ENCODE measurements around the gene ERF.

The ERF gene

DNA sequence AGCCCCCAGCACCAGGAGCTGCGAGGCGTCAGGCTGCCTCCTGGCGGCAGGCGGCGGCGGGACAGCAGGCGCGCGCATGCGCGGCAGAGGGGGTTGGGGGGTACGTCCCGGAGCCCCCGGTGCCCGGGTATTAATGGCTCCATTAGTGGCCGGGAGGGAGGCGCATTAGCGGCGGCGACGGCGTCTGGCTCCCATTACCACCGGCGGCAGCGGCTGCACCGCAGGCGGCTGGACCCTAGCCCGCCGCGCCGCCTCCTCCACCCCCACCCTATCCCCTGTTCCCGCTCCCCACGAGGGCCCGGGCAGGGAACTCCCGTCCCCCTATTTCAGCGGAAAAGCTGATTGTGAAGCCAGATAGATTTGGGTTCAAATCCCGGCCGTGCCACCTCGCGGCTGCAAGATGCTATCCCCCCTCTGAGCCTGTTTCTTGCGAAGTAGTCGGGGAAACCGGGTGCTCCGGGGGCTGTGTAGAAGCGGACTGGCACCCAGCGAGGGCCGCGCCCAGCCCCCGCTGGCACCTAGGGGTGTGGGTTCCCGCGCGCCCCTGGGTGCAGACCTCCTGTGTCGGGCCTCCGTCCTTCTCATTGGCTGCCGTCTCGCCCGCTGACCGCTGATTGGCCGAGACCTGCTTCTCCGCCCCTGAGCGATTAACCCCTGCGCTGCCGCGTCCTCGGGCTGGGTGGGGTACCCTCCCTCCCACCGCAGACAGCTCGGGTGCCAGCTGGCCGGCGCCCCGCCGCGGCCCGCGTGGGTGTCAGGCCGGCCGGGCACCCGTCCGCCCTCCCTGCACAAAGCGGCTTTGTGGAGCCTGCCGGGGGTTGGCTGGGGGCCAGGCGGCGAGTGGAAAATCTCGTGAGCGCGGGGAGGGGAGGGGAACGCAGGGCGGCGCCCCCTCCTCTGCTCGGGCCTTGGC lies 25.2 kb upstream of the ERF start:
- DNase-seq (ENCODE audit: low read depth), result peak; percentile 88
- TF ChIP-seq, protein P1, sequence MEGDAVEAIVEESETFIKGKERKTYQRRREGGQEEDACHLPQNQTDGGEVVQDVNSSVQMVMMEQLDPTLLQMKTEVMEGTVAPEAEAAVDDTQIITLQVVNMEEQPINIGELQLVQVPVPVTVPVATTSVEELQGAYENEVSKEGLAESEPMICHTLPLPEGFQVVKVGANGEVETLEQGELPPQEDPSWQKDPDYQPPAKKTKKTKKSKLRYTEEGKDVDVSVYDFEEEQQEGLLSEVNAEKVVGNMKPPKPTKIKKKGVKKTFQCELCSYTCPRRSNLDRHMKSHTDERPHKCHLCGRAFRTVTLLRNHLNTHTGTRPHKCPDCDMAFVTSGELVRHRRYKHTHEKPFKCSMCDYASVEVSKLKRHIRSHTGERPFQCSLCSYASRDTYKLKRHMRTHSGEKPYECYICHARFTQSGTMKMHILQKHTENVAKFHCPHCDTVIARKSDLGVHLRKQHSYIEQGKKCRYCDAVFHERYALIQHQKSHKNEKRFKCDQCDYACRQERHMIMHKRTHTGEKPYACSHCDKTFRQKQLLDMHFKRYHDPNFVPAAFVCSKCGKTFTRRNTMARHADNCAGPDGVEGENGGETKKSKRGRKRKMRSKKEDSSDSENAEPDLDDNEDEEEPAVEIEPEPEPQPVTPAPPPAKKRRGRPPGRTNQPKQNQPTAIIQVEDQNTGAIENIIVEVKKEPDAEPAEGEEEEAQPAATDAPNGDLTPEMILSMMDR (conservative IDR thresholded peaks at IDR 0.05; ENCODE audit: control insufficient read depth, insufficient read depth, low read depth, low read length), result peak; percentile 58
- peak overlapping the region; percentile 75 for H3K4me3 ChIP-seq (ENCODE audit: control insufficient read depth, low read depth, low read length)

DNA sequence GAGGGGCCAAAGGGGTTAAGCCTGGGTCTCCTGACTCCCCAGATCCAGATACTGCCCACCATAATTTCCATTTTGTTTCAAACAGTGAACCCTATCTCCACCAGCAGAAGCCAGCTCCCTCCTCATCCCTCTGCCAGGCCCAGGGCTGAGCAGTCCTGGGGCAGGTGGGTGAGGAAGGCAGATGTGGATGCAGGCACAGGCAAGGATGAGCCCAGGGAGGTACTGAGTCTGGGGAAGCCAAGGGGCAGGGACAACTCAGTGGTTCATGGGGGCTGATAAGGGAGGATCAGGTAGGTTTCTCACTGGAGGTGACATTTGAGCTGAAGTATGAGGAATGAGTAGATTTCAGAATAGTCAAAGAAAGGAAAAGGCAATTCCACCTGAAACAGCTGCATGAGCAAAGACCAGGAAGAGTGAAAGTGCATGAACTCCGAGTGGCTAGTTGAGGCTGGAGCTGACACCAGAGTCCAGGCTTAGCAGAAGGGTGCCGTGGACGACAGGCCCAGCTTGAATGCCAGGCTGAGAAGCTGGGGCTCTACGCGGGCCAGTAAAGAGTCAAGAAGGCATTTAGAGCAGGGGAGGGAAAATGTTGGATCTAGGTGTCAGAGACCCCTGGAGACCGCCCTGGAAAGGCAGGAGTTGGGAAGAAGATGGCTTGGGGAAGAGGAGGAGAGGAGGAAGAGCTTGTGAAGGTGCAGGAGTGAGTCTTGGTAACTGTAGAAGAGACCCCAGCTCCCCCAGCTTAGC lies 24.4 kb upstream of the ERF start:
- DNase-seq (ENCODE audit: low read depth), result no peak

DNA sequence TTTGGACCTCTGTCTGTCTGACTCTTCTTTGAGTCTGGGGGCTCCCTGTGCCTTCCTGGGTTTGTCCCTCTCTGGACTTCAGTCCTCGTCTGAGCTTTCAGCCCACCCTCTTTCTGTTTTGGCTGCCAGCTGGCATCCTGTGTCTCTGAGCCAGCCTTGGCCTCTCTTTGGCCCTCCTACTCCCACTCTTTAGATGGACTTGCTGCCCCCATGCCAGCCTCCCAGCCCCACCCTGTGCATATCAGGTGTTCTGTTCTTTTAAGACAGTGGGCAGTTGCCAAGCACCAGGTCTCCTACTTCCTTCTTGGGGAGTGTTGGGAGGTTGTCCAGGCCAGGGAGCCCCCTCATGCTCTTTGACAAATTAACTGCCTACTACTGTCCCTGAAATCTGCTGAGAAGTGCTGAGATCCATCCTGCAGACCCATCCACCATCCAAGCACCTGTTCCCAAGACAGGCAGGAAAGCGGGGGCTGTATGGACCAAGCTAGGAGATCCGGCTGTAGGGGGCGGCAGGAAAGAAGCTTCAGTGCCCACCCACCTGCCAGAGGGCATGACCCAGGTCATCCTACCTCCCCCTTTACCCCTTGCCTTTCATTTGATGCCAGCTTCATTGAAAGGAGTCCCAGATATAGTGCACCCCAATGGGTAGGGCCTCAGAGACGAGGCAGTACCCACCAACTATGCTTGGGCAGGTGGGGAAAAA lies 23.7 kb upstream of the ERF start:
- no peak overlapping the region for H3K4me3 ChIP-seq (ENCODE audit: control insufficient read depth, low read depth, low read length)
- TF ChIP-seq, protein P1 (conservative IDR thresholded peaks at IDR 0.05; ENCODE audit: control insufficient read depth, insufficient read depth, low read depth, low read length), result no peak
- DNase-seq (ENCODE audit: low read depth), result no peak

More for the DNA sequence above, 24.4 kb upstream of the ERF start:
- H3K4me3 ChIP-seq (ENCODE audit: control insufficient read depth, low read depth, low read length), result peak overlapping the region; percentile 75
- TF ChIP-seq, protein P1 (conservative IDR thresholded peaks at IDR 0.05; ENCODE audit: control insufficient read depth, insufficient read depth, low read depth, low read length), result no peak

DNA sequence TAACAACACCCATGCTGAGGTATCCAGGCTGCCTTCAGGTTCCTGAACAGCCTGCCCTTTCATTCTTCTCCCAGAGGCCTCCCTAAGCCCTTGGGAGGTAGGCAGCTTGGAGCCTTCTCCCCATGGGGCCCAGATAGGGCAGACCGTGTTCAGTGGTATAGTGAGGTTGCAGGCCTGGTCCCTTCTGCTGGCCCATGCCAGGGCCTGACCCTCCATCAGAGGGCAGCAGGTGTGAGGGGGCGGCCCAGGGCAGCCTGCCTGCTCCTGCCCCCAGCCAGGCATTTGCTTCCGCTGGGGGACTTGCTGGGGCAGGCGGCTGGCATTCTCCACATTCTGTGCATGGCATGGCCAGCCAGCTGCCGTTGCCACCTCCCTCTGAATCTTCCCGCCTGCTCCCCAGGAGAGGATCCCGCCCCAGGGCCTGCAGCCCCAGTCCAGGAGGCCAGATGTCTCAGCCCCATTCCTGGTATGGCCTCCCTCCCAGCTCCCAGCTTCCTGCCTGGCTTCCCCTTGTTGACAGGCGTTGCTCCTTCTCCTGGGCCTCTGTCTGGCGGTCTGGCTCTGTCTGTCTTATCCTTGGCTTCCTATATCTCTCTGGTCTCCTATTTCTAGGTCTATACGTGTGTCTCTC lies 23.0 kb upstream of the ERF start:
- no peak for DNase-seq (ENCODE audit: low read depth)
- TF ChIP-seq, protein P1 (conservative IDR thresholded peaks at IDR 0.05; ENCODE audit: control insufficient read depth, insufficient read depth, low read depth, low read length), result no peak
- H3K4me3 ChIP-seq (ENCODE audit: control insufficient read depth, low read depth, low read length), result no peak overlapping the region

DNA sequence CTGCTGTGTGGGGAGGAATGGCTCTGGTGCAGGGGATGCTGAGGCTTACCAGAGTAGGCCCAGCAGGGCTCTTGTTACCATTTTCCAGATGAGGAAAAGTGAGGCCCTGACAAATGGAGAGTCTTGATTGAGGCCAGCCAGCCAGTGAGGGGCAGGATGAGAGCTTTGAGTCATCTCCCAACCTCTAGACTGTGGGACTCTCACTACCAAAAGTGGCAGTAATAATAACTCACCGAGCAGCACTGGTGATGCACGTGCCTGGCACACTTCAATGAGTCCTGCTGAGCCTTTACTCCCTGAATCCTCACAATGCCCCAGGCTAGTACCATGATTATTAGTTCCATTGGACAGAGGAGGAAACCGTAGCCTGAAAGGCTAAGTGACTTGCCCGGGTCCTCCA lies 21.9 kb upstream of the ERF start:
- TF ChIP-seq, protein P1 (conservative IDR thresholded peaks at IDR 0.05; ENCODE audit: control insufficient read depth, insufficient read depth, low read depth, low read length), result no peak
- DNase-seq (ENCODE audit: low read depth), result peak; percentile 38
- no peak overlapping the region for H3K4me3 ChIP-seq (ENCODE audit: control insufficient read depth, low read depth, low read length)

DNA sequence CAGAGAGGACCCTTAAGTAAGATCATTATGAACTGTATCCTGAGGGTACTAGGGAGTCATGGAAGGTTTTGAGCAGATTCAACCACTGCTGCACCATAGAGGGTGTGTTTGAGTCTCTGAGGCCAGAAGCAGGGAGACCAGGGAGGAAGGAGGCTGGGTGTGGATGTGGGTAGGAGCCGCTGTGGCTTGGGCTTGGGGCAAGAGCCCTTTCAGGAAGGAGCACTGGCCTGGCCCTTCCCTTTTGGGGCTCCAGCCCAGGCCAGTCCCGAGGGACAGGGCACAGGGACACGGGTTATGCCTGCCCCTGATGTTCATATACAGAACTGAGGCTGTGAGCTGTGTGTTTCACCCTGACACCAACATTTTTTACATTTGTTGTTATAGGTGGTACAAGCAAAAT lies 21.4 kb upstream of the ERF start:
- TF ChIP-seq, protein P1 (conservative IDR thresholded peaks at IDR 0.05; ENCODE audit: control insufficient read depth, insufficient read depth, low read depth, low read length), result no peak
- H3K4me3 ChIP-seq (ENCODE audit: control insufficient read depth, low read depth, low read length), result no peak overlapping the region
- DNase-seq (ENCODE audit: low read depth), result no peak

All from fibroblast of mammary gland (primary cell).